ENCODE results near the gene TMEM270.

Gene TMEM270

DNA sequence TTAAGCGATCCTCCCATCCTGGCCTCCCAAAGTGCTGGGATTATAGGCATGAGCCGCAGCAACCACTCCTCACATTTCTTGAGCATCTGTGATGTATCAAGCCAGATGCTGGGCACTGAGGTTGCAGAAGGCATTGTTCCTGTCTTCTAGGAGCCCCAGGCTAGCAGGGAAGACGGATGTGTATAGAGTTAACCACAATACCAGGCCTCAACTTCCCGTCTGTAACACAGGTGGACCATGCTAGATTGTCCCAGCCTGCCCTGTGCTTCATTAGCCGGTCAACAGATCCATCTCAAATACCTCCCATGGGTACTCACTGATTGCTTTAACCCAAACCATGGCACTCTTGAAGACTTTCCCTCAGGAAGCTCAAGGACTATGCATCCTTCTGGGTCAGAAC is 32.0 kb upstream of the TMEM270 start:
- TF ChIP-seq, protein P1, sequence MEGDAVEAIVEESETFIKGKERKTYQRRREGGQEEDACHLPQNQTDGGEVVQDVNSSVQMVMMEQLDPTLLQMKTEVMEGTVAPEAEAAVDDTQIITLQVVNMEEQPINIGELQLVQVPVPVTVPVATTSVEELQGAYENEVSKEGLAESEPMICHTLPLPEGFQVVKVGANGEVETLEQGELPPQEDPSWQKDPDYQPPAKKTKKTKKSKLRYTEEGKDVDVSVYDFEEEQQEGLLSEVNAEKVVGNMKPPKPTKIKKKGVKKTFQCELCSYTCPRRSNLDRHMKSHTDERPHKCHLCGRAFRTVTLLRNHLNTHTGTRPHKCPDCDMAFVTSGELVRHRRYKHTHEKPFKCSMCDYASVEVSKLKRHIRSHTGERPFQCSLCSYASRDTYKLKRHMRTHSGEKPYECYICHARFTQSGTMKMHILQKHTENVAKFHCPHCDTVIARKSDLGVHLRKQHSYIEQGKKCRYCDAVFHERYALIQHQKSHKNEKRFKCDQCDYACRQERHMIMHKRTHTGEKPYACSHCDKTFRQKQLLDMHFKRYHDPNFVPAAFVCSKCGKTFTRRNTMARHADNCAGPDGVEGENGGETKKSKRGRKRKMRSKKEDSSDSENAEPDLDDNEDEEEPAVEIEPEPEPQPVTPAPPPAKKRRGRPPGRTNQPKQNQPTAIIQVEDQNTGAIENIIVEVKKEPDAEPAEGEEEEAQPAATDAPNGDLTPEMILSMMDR (conservative IDR thresholded peaks at IDR 0.05; ENCODE audit: control insufficient read depth, insufficient read depth, low read depth, low read length): no peak
- DNase-seq (ENCODE audit: low read depth): no peak
- no peak overlapping the region for H3K4me3 ChIP-seq (ENCODE audit: control insufficient read depth, low read depth, low read length)

- TF ChIP-seq, protein P1 (conservative IDR thresholded peaks at IDR 0.05; ENCODE audit: control insufficient read depth, insufficient read depth, low read depth, low read length): no peak
- no peak for DNase-seq (ENCODE audit: low read depth)
- no peak overlapping the region for H3K4me3 ChIP-seq (ENCODE audit: control insufficient read depth, low read depth, low read length)
Measured at GRCh38 chr7:73829505-73829904, 31.5 kb upstream of the TMEM270 start.

DNA sequence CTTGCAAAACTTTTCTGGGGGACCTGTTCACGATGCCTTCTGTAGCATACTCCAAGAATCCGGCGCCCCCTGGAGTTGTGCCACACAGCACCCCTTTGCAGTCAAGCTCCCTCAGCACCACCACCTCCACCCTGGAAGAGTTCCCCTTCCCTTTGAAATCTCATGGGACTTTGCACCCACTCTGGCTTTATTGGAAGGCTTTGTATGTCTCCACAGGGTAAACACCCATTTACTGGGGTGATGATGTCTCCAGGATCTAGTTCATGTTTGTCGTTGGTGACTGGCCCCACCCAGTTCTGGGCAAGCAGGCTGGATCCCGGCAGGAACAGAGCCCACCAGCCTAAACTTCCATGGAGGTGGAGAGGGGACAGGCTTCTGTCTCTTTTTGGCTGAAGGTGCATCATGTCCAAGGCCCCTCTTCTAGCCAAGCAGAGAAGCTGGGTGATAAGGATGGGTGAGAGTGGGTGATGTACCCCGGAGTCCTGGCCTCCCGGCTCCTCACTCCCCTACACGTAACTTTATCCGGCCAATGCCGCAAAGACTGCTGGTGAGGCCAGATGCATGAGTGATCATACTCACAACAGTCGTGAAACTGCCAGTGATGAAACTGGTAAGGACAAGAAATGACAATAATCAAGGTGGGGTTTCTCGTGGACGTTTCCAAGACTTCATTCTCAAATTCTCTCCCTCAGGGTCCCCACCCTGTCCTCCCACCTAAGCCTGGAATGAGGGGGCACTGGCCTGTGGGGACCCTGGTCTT is 30.9 kb upstream of the TMEM270 start:
- H3K4me3 ChIP-seq (ENCODE audit: control insufficient read depth, low read depth, low read length): no peak overlapping the region
- no peak for DNase-seq (ENCODE audit: low read depth)
- TF ChIP-seq, protein P1 (conservative IDR thresholded peaks at IDR 0.05; ENCODE audit: control insufficient read depth, insufficient read depth, low read depth, low read length): no peak

- no peak within 1 kb of the TSS for H3K4me3 ChIP-seq (ENCODE audit: control insufficient read depth, low read depth, low read length)
- TF ChIP-seq, protein P1 (conservative IDR thresholded peaks at IDR 0.05; ENCODE audit: control insufficient read depth, insufficient read depth, low read depth, low read length): no peak
- no peak for DNase-seq (ENCODE audit: low read depth)
Measured at GRCh38 chr7:73830681-73831583, 30.0 kb upstream of the TMEM270 start, which contains the start of gene CLDN4. CLDN4 (plus strand) TSS chr7:73830996; CDS start chr7:73831202, 206 bp downstream.

DNA sequence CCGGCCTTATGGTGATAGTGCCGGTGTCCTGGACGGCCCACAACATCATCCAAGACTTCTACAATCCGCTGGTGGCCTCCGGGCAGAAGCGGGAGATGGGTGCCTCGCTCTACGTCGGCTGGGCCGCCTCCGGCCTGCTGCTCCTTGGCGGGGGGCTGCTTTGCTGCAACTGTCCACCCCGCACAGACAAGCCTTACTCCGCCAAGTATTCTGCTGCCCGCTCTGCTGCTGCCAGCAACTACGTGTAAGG is 29.4 kb upstream of the TMEM270 start:
- no peak overlapping the region for H3K4me3 ChIP-seq (ENCODE audit: control insufficient read depth, low read depth, low read length)
- DNase-seq (ENCODE audit: low read depth): no peak
- TF ChIP-seq, protein P1 (conservative IDR thresholded peaks at IDR 0.05; ENCODE audit: control insufficient read depth, insufficient read depth, low read depth, low read length): no peak

- TF ChIP-seq, protein P1 (conservative IDR thresholded peaks at IDR 0.05; ENCODE audit: control insufficient read depth, insufficient read depth, low read depth, low read length): no peak
- no peak for DNase-seq (ENCODE audit: low read depth)
- H3K4me3 ChIP-seq (ENCODE audit: control insufficient read depth, low read depth, low read length): no peak overlapping the region
Measured at GRCh38 chr7:73831834-73832651, 28.9 kb upstream of the TMEM270 start.
